Stimulated activated effector memory CD8-positive, alpha-beta T cell treated with anti-CD3 and anti-CD28 coated beads, Interleukin-12 subunit alpha, Interleukin-12 subunit beta, amount 100 ng/mL, for 72 hours (primary cell): ENCODE results near the gene MZB1.
A peak's percentile ranks its signal among the peaks of the same experiment; 100 is the strongest.

ENCODE experiments used
- ATAC-seq: fragments of 150-1000 bp; cut with Tn5 transposase; 2 replicates; pipeline ENCODE4 v1.10.0; 2021
- DNase-seq, 2 donors: peaks; one replicate each; pipeline ENCODE4 v3.0.0; 2021 to 2022; ENCODE audit warnings: low spot score in 2 of 2
- H3K27ac Mint-ChIP-seq: one replicate; pipeline ENCODE4 v1.8.0; 2022; ENCODE audit warnings: mild to moderate bottlenecking, mixed read lengths
- H3K36me3 Mint-ChIP-seq: one replicate; pipeline ENCODE4 v1.8.0; 2022; ENCODE audit warnings: mild to moderate bottlenecking, mixed read lengths
- H3K4me1 Mint-ChIP-seq: one replicate; pipeline ENCODE4 v1.8.0; 2022; ENCODE audit warnings: mixed read lengths
- H3K4me3 Mint-ChIP-seq: one replicate; pipeline ENCODE4 v1.8.0; 2022; ENCODE audit warnings: mild to moderate bottlenecking, mixed read lengths
- H3K9me3 Mint-ChIP-seq: one replicate; pipeline ENCODE4 v1.8.0; 2022; ENCODE audit warnings: mixed read lengths

Gene MZB1

DNA sequence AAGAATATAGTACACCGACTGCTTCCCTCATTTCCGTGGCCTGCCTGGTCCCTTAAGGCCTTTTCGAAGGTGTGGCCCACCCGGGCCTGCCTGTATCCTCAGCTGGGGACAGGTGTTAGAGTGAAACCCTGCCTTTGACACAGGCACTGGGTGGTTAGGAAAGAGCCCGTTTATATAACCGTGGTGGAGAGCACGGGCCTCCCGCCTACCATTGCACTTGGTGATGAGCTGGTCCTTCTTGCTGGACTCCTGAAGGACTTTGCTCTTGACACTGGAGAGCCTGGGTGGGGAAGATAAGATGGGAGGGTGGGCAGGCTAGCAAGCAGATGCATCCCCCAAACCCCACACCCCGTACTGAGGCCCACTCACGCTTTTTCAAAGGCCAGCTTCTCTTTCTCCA, 11.8 kb upstream of the MZB1 start:
- no peak for ATAC-seq
- H3K4me1 Mint-ChIP-seq = peaks cover 52% of the 10 kb centered on the region
- no peak overlapping the region for H3K4me3 Mint-ChIP-seq
- H3K27ac Mint-ChIP-seq = peak overlapping the region; percentile 45
- DNase-seq = no peak
- H3K36me3 Mint-ChIP-seq = peaks cover 34% of the 10 kb centered on the region
- no peaks in the 10 kb centered on the region for H3K9me3 Mint-ChIP-seq

DNA sequence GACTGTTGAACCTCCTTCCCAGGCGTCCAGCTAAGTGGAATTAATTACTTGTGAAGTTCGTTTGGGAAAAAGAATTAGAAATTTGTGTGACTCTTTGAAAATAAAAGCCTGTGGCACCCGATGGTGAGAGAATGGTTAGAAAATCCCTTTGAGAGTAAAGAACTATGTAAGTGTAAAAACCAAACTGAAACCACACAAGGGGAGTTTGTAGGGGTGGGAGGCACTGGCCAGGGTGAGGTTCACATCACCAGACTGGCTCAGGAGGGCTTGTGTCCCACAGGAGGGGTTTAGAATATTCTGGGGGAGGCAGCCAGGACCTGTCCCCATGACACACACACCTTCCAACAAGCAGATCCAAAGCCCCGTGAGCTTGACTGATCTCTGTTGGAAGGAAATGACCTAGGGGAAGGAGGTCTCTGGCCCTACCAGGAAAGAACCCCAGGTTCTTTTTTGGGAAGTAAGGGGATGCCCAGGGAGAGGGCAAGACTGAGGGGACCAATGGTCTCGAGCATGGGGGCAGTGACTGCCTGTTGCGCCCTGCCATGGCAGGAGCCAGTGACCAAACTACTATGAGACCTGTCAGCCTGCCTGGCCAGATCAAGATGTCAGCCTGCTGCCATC, 9.9 kb upstream of the MZB1 start:
- peak overlapping the region; percentile 83 for H3K27ac Mint-ChIP-seq
- H3K9me3 Mint-ChIP-seq = no peaks in the 10 kb centered on the region
- H3K36me3 Mint-ChIP-seq = peaks cover 46% of the 10 kb centered on the region
- DNase-seq = peak in 1 of 2 donors; percentile 69
- peak overlapping the region; percentile 52 for H3K4me3 Mint-ChIP-seq
- ATAC-seq = peak; percentile 15
- peaks cover 64% of the 10 kb centered on the region for H3K4me1 Mint-ChIP-seq

DNA sequence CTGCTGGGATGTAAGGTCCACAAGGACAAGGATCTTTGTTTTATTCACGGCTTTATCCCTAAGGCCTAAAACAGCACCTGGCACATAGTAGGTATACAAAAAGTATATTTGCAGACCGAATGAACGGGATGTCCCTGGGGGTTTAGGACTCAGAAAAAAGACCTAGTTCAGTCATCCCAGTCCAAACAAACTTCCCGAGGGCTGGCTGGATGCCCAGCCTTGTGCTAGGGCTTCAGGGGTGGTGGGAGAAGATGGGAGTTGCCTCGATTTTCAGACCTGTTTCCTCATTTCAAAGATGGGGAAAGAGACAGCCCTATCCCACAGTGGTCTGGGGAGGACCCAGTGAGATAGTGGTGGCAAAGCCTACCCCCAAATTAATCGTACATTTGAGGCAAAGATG, 8.2 kb upstream of the MZB1 start:
- H3K27ac Mint-ChIP-seq = no peak overlapping the region
- ATAC-seq (no peak), DNase-seq (no peak)
- H3K4me1 Mint-ChIP-seq = peaks cover 54% of the 10 kb centered on the region
- H3K4me3 Mint-ChIP-seq = no peak overlapping the region
- peaks cover 44% of the 10 kb centered on the region for H3K36me3 Mint-ChIP-seq
- H3K9me3 Mint-ChIP-seq = no peaks in the 10 kb centered on the region

DNA sequence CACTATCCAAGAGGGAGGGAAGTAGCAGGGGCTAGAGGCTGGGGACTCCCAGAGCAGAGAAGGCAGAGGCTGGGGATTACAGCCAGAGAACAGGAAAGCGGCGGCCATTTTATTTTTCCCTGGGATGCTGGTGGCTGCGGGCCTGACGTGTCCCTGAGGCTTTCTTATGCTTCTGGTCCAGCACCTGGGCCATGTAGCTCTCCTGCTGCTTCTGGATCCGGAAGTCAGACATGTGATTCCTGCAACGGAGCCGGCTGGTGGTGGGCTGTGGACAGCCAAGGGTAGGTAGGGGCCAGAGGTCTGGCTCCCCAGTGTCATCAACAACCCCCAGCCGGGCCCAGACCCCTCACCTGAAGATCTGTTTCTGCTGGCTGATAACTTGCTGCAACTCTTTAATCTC, 7.0 kb upstream of the MZB1 start:
- Mint-ChIP-seq H3K27ac (no peak overlapping the region), H3K36me3 (peaks cover 50% of the 10 kb centered on the region), H3K4me3 (no peak overlapping the region), H3K4me1 (peaks cover 54% of the 10 kb centered on the region), H3K9me3 (no peaks in the 10 kb centered on the region)
- DNase-seq (no peak), ATAC-seq (no peak)

DNA sequence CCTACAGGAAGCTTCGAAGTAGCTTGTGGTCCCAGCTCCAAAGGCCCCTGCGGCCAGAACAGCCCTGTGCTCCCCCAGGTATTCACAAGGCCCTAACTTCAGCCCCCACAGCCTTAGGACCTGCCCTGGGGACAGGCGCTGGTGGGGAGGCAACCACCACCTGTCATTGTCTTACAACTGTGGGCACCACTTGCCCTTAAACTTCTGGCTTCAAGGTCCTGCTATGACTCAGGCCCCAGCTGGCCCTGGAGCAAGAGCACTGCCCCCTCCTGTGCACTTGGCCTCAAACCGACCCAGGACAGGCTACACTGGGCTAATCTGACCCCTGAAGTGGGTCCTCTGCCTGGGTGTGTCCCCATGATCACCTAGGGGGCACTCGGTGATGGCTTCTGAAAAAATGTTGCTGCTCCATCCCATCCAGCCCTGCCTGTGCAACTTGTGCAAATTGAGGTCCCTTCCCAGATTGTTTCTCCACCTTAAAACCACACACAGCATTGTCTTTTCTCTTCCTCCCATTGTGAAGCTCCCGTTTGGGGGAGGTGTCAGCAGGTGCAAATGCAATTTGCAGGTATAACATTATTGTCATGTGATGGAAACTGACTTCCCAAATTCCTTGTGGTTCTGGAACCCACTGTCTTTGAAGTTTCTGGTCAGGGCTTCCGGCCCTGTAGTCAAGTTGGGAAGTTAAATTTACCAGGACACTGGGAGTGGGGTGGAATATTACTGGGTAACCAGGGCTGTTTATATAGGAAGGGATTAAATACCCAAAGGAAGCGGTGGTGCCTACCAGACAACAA, 6.3 kb upstream of the MZB1 start:
- H3K4me1 Mint-ChIP-seq = peaks cover 61% of the 10 kb centered on the region
- no peak for ATAC-seq
- peaks cover 54% of the 10 kb centered on the region for H3K36me3 Mint-ChIP-seq
- DNase-seq = no peak
- peak overlapping the region; percentile 99 for H3K4me3 Mint-ChIP-seq
- H3K27ac Mint-ChIP-seq = no peak overlapping the region
- H3K9me3 Mint-ChIP-seq = no peaks in the 10 kb centered on the region

DNA sequence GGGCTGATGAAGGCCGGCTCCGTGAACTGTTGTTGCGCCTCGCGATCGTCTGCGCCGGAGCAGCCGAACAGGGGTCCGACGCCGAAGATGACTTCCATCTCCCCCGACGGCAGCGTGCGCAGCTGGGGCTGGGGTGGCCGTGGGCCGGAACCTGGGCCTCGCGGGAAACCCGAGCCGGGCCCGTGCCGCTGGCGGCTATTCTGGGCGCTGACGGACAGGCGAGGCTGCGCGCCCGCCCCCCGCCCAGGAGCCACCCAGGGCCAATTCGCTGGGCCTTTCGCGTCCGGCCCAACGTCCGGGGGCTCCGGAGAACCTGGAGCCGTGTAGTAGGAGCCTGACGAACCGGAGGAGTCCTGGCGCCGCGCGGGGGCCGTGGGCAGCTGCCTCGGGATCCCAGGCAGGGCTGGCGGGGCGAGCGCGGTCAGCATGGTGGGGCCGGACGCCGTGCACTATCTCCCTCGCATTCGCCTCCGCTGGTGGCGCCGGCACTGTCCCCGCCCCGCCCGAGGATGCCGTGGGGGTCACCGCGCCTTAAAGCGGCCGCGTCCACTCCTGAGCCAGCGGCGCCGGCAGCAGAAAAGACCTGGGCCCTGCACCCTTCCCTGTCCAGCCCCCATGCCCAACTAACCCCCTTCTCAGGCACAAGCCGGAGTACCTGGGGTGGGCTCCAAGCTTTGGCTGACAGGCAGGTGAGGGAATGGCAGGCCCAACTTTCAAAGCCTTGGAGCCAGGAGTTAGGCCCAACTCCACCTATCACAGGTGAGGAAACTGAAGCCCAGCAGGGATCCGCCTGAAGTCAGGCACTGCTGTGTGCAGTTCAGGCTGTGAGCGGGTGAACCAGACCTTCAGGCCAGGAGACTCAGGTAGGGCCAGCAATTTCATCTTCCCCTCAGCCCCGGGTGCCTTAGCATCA, 5.2 kb upstream of the MZB1 start, which contains the start of gene PROB1:
Gene PROB1, minus strand, starts transcription at position 451 of the 913 bp plus-strand sequence. Its CDS starts 23 bp downstream, at position 428.
- peaks cover 71% of the 10 kb centered on the region for H3K4me1 Mint-ChIP-seq

DNA sequence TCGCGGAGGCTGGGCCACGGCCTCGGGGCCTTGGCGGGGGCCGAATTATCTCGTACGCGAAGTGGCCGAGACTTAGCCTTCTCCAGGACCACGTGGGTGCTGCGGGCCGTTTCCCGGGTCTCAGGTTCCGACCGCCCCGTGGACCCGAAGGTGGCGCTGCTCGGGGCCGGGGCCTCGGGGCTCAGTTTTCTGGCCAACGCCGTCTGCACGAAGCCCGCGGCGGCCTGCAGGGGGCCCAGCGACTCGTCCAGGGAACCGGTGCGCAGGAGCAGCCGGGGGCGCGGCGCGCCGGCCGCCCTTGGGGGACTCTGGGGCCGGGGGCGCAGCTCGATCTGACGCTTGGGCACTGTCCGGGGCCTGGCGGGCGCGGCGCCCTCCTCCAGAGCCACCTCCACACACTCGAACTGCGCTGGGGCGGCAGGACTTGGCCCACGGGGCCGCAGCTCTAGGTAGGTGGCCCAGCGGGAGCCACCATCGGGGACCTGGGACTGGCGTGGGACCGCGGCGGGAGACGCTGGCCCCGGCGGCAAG, 4.5 kb upstream of the MZB1 start:
- ATAC-seq (no peak), DNase-seq (peak in 1 of 2 donors; percentile 81)
- H3K27ac Mint-ChIP-seq = no peak overlapping the region
- H3K4me3 Mint-ChIP-seq = peak overlapping the region; percentile 99
- H3K36me3 Mint-ChIP-seq = peaks cover 70% of the 10 kb centered on the region
- no peaks in the 10 kb centered on the region for H3K9me3 Mint-ChIP-seq
- H3K4me1 Mint-ChIP-seq = peaks cover 71% of the 10 kb centered on the region

More for the DNA sequence above, 5.2 kb upstream of the MZB1 start, which contains the start of gene PROB1:
- peak within 1 kb of the TSS; percentile 99 for H3K4me3 Mint-ChIP-seq
- no peak within 1 kb of the TSS for H3K27ac Mint-ChIP-seq
- no peak for ATAC-seq
- H3K9me3 Mint-ChIP-seq = no peaks in the 10 kb centered on the region
- no peak for DNase-seq
- peaks cover 64% of the 10 kb centered on the region for H3K36me3 Mint-ChIP-seq

DNA sequence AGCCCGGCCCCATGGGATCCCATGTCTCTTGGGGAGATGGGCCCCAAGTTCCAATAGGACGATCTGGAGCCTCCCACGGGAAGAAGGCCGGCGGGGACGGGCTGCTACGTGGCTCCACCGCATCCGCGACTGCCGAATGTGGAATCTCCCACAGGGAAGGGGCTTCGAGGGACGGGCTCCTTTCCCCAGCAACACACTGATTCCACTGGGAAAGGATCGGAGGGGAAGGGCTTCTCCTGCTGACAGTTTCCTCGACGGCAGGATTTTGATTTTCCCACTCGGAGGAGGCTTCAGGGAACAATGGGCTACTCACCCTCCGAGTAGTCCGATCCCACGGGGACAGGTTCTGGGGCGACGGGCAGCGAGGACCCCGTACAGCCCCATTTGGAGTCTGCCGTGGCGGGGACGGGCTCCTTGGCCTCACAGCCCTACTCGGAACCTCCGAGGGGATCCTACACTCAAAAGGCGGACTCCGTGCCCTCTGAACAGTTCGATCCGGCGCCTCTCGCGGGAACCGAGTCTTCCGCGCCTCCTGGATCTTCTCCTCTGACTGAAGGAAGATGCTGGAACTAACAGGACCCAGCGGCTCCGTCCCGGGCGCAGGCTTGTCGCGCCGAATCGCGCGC, 3.9 kb upstream of the MZB1 start:
- Mint-ChIP-seq H3K36me3 (peaks cover 70% of the 10 kb centered on the region), H3K27ac (peak overlapping the region; percentile 99), H3K4me3 (peak overlapping the region; percentile 99), H3K9me3 (no peaks in the 10 kb centered on the region), H3K4me1 (peaks cover 72% of the 10 kb centered on the region)
- DNase-seq = peak in 1 of 2 donors; percentile 69
- no peak for ATAC-seq

DNA sequence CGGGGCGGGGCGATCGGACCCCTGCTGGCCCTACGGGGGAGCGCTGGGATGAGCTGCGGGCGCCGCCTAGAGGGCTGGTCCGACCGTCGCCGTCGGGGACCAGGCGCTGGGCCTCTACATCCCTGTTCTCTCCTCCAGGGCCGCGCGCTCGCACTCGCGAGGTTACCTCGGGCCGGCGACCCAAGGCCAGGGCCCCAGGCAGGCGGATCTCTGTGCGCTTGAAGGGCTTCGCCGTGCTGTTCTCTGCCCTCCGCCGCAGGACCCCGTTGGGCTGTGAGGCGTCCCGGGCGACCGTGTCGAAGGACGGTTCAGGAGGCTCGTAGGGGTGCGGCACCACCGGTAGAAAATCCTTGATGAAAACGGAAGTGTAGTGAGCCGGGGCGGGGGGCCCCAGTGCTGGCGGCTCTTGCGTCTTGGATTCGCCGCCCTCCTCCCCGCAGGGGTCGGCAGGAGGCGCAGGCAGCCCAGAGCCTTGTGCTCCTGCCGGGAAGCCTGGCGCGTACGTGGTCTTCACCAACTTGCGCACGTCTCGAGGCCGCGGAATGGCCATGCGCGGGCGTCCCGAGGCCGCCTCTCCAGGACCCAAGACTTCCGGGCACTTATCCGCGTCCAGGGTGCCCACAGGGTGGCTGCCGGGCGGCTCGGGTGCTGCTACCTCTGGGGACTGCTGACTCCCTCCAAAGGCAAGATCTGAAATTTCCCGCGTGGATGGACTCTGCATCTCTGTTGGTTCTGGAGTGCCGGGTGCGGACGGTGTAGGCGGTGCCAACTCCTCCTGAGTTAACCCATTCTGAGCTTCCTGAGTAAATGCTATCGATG, 3.2 kb upstream of the MZB1 start:
- DNase-seq = peak; percentile 85 to 96
- Mint-ChIP-seq H3K9me3 (no peaks in the 10 kb centered on the region), H3K27ac (peak overlapping the region; percentile 99), H3K4me3 (peak overlapping the region; percentile 99), H3K36me3 (peaks cover 68% of the 10 kb centered on the region), H3K4me1 (peaks cover 75% of the 10 kb centered on the region)
- peak; percentile 80 for ATAC-seq

DNA sequence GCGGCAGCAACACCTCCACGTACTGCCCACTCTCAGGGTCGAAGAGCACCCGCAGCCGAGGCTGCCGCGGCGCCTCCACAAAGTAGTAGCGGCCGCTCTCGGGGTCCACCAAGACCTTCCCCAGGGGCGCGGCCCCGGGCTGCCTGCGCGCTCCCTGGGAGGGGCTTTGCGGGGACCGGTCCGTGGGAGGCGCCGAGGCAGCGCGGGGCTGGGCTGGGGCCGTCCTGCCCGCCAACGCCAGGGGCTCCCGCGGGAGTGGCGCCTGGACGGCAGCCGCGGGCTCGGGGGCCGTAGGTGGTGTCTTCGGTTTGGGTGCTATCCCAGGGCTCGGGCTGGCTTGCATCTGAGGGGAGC, 2.6 kb upstream of the MZB1 start:
- Mint-ChIP-seq H3K4me3 (peak overlapping the region; percentile 99), H3K4me1 (peaks cover 72% of the 10 kb centered on the region), H3K9me3 (no peaks in the 10 kb centered on the region), H3K27ac (peak overlapping the region; percentile 99), H3K36me3 (peaks cover 62% of the 10 kb centered on the region)
- no peak for DNase-seq
- ATAC-seq = no peak

DNA sequence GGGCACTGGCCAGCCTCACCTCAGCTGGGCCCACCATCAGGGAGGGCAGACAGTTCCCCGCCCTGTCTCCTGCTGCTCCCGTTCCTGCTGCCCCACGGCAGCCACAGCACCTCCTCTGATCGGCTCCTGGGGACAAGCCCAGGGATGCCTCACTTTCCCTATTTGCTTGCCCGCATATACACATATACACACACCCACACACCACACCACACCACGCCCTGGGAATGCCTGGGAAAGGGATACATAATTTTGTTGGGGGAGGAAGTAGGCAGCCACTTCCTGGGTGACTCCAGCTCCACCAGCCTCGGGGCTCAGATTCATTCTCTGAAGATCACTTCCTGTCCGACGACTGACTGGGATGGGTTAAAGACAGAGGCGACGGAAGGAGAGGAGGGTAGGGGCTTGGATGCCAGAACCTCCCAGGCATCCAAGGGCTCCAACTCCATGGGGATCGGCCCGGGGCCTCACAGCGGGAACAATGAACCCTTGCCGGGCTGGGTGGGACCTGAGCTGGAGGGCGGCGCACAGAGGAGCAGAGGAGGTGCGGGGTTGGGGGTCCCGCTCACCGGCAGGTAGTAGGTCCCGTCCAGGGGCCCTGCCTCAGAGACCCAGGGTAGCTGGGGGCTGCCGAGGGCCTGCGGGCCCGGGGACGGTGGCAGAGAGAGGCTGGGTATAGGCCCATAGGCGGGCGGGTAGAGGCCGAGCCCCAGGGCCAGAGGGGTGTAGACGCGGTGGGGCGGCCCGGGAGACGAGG, 2.0 kb upstream of the MZB1 start:
- ATAC-seq (peak; percentile 2), DNase-seq (peak in 1 of 2 donors; percentile 76)
- Mint-ChIP-seq H3K4me3 (peak overlapping the region; percentile 99), H3K9me3 (no peaks in the 10 kb centered on the region), H3K27ac (peak overlapping the region; percentile 99), H3K36me3 (peaks cover 56% of the 10 kb centered on the region), H3K4me1 (peaks cover 71% of the 10 kb centered on the region)

DNA sequence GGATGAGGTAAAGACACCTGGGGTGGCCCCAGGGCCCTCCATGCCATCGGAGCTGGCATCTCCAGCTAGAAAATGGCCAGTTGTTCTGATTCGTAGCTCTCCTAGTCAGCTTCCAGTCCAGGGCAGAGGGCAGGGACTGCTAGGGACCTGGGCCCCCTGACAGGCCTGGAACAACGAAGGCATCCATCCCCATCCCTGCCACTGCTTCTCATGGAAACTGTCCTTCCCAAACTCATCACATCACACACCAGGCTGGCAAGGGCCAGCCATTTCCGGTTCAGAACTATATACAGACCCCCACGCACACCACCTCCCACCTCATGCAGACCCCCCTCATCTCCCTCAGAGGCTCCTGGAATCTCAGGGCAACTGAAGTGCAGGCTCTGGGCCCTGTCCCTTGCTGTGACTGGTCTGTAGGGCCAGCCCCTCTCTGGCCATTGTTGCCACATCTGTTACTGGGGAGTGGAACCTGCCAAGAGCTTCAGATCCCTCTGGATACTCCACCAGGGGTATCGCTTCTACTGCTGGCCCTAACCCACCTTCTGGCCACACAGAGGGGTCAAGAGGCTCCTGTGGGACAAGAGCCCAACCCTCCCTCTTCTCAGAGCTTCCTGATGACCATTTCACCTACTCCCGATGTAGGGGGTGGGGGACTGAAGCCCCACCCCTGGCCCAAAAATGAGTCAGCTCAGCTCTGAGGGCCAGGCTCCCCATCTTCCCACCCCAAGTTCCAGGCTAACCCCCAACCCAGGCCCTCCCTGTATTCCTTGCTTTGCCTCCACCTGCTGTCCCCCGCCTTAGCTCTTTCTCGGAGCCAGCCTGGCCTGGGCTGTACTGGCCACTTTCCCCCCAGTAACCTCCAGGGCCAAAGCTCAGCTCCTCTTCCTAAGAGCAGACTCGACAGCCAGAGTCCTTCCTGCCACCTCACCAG, 1.2 kb upstream of the MZB1 start:
- peaks cover 48% of the 10 kb centered on the region for H3K36me3 Mint-ChIP-seq
- peak overlapping the region; percentile 99 for H3K27ac Mint-ChIP-seq
- peaks cover 71% of the 10 kb centered on the region for H3K4me1 Mint-ChIP-seq
- peak overlapping the region; percentile 99 for H3K4me3 Mint-ChIP-seq
- DNase-seq (no peak), ATAC-seq (no peak)
- H3K9me3 Mint-ChIP-seq = no peaks in the 10 kb centered on the region
